HCT116 (cell line): ENCODE data around the gene VLDLR.

Source experiments
- EZH2 ChIP-seq: fragments of 200-600 bp; sonication (generic); IDR thresholded peaks from 2 replicates; pipeline ENCODE4 v1.6.1; 2017; ENCODE audit warnings: antibody characterized with exemption, mixed run types
- POLR2A ChIP-seq: IDR thresholded peaks from 2 replicates; pipeline ENCODE4 v1.7.0; 2011; ENCODE audit warnings: borderline replicate concordance; ENCODE audit not compliant: insufficient read depth, insufficient read length; ENCODE audit errors: extremely low read depth
- RAD21 ChIP-seq: IDR thresholded peaks from 2 replicates; pipeline ENCODE4 v1.6.1; 2012; ENCODE audit warnings: low read depth, mild to moderate bottlenecking
- TF ChIP-seq, protein P1 (sequence below), 3 experiments: fragments of 200-600 bp in 1 of 3; sonication (generic) in 1 of 3; IDR thresholded peaks in 2 of 3; conservative IDR thresholded peaks in 1 of 3; 2 replicates each; pipeline ENCODE4 v1.5.1; 2012 to 2017; ENCODE audit warnings: low read depth in 2 of 3, low read length in 2 of 3, antibody characterized with exemption in 1 of 3, borderline replicate concordance in 1 of 3, control low read depth in 1 of 3, mild to moderate bottlenecking in 1 of 3, mixed read lengths in 1 of 3, mixed run types in 1 of 3, moderate library complexity in 1 of 3; ENCODE audit not compliant: insufficient read depth in 1 of 3

DNA sequence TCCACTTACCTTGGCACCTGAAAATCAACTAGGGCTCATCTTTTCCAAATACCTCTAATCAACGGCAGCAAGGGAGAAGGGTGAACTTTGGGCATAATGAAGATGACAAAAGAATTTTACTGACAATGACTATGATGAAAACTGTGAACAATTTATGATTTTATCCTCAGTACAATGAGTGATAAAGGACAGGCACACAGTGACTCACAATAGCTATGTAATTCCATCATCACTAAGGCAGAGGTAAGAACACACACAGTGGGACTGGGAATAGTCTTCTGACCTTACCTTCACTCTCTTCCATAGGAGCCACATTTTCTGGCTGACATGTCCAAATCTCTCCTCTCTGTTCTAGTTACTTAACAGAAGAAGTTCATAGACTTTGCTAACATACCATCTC, 69.6 kb downstream of the VLDLR start:
- TF ChIP-seq, protein P1, sequence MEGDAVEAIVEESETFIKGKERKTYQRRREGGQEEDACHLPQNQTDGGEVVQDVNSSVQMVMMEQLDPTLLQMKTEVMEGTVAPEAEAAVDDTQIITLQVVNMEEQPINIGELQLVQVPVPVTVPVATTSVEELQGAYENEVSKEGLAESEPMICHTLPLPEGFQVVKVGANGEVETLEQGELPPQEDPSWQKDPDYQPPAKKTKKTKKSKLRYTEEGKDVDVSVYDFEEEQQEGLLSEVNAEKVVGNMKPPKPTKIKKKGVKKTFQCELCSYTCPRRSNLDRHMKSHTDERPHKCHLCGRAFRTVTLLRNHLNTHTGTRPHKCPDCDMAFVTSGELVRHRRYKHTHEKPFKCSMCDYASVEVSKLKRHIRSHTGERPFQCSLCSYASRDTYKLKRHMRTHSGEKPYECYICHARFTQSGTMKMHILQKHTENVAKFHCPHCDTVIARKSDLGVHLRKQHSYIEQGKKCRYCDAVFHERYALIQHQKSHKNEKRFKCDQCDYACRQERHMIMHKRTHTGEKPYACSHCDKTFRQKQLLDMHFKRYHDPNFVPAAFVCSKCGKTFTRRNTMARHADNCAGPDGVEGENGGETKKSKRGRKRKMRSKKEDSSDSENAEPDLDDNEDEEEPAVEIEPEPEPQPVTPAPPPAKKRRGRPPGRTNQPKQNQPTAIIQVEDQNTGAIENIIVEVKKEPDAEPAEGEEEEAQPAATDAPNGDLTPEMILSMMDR (IDR thresholded peaks at IDR 0.05 in 2 of 3, conservative IDR thresholded peaks at IDR 0.05 in 1 of 3; ENCODE audit: borderline replicate concordance in 1 of 3, insufficient read depth in 1 of 3, low read depth in 2 of 3, low read length in 2 of 3): no peak
- no peak for TF ChIP-seq RAD21
- no peak for TF ChIP-seq POLR2A
- TF ChIP-seq EZH2: no peak
